Umbilical cord (tissue), 2 donors: ENCODE data around the gene LDB3. TPM values are rescaled to one million over a fixed set of nuclear protein-coding genes. Genes with fewer than 3 reads are reported as not detected.

Source experiments
- DNase-seq: peaks from one replicate; pipeline ENCODE4 v3.0.0-alpha.2; 2015; ENCODE audit warnings: low spot score
- total RNA-seq: library from RNA; depleted of rRNA; stranded (reverse); fragments of >200 nt; gene quantifications from one replicate; pipeline ENCODE4 v1.2.3, GENCODE V29; 2014; ENCODE audit warnings: low replicate concordance; ENCODE audit not compliant: insufficient read depth

LDB3 gene
- total RNA-seq, 1 donor from 2014 or later: 3.4 TPM

- DNase-seq: no peak
Measured at GRCh38 chr10:86759073-86759672, 90.9 kb downstream of the LDB3 start.

- no peak for DNase-seq
Measured at GRCh38 chr10:86763404-86763803, 95.1 kb downstream of the LDB3 start.

GRCh38 chr10:86765548-86765947 lies 97.2 kb downstream of the LDB3 start:
- DNase-seq: no peak

- DNase-seq: no peak
Measured at GRCh38 chr10:86768412-86769062, 100.2 kb downstream of the LDB3 start.

- DNase-seq: no peak
Measured at GRCh38 chr10:86769991-86770390, 101.7 kb downstream of the LDB3 start.

GRCh38 chr10:86770412-86770960 lies 102.2 kb downstream of the LDB3 start:
- no peak for DNase-seq

- DNase-seq: peak; percentile 32
Measured at GRCh38 chr10:86773498-86773897, 105.2 kb downstream of the LDB3 start.

GRCh38 chr10:86775056-86775869 lies 107.0 kb downstream of the LDB3 start:
- peak; percentile 22 for DNase-seq

GRCh38 chr10:86775870-86776180 lies 107.5 kb downstream of the LDB3 start:
- DNase-seq: no peak

GRCh38 chr10:86779220-86780017 lies 111.1 kb downstream of the LDB3 start:
- no peak for DNase-seq

- no peak for DNase-seq
Measured at GRCh38 chr10:86782701-86783418, 114.5 kb downstream of the LDB3 start.

- DNase-seq: no peak
Measured at GRCh38 chr10:86785037-86785436, 116.7 kb downstream of the LDB3 start.

Other genes with a start within 250 kb of the LDB3 start
- 36.4 TPM for gene WAPL, start 146.7 kb upstream of the LDB3 start, total RNA-seq
- 0.48 TPM for gene OPN4, start 14.0 kb upstream of the LDB3 start, total RNA-seq
- gene BMPR1A, start 88.1 kb downstream of the LDB3 start, total RNA-seq: 66.4 TPM